Stimulated activated CD4-positive, alpha-beta T cell treated with anti-CD3 and anti-CD28 coated beads, Interleukin-1b, Interleukin-23, amount 100 ng/mL, for 48 hours (primary cell): ENCODE data around the gene ABCA13.

Source experiments
- DNase-seq: peaks from one replicate; pipeline ENCODE4 v3.0.0-alpha.2; 2020

Gene ABCA13

DNA sequence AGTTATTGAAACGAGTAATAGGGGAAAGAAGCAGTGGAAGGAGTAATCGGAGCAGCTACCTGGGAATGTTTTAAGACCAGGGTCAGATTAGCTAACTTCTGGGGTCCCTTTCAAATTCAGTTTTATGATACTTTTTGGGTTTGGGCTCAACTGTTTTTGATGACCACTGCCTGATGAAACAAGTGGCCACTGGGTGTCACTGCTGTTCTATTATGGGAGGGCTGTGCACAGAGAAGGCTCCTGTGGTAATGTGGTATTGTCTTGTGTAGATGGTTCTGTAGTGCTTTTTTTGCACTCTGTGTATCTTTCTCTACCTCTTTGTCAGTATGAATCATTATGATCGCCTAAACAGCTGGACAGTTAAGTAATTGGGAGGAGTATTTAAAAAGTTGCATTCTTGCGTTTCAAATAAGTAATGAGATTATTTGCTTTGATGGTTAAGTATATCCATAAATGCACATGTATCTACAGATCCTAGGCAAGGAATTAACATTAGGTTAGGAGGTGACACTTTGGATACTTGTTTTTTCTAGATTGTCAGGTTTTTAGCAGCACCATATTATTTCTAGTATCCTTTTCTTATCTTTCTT, 128.4 kb downstream of the ABCA13 start:
- DNase-seq = peak; percentile 58

DNA sequence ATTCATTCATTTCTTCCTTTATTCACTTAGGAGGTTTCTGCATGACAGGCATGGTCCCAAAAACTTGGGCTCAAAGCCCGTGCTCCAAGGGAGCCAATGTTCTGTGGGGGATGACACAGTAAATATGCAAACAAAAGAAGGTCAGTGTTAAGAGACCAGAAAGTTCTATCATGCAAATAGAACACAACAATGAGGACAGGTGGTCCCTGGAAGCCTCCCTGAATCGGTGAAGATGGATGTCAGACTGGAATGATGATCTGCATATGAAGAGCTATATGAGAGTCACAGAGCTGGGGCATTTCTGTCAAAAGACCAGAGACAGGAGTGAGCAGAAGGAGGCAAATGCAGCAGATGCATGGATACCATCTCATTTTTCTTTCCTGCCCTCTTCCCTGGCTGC, 129.0 kb downstream of the ABCA13 start:
- DNase-seq = no peak

DNA sequence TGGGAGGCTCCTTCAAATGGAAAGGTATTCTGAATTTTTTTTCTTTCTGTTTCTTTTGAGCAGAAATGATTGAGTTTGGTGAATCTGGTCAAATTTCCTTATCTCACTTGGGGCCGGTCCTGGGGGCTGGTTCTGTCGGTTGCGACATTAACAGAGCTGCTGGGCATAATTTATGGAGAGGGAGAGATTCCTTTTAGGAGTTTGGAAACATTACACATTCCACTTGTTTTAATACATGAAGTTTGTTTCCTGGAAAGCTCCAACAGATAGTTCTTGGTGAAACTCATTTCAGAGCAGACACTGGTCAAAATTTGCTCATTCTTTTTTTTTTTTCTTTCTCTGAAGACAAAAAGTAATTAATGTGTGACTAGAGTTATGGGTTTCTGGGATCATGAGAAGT, 129.9 kb downstream of the ABCA13 start:
- no peak for DNase-seq

GRCh38 chr7:48304641-48305040, 133.4 kb downstream of the ABCA13 start:
- DNase-seq = no peak

DNA sequence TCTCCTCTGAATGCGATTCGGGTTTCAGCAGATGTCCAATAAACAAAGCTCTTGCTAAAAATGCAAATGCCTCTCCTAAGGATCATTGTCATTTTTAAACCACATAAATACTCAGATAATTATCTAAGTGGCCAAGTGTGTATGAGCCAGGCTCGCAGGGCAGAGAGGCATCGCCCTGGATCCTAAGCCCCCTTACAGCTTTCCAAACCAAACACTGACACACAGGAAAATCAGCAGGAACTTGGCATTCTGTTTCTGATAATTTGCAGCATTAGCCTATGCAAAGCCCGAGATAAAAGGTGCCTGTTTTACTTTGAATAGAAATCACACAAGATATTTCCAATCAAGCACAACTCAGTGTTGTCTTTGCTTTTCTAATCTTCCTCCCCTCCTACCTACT, 134.4 kb downstream of the ABCA13 start:
- DNase-seq = no peak

- DNase-seq = no peak
These were observed 135.9 kb downstream of the ABCA13 start for GRCh38 chr7:48307041-48307714.

DNA sequence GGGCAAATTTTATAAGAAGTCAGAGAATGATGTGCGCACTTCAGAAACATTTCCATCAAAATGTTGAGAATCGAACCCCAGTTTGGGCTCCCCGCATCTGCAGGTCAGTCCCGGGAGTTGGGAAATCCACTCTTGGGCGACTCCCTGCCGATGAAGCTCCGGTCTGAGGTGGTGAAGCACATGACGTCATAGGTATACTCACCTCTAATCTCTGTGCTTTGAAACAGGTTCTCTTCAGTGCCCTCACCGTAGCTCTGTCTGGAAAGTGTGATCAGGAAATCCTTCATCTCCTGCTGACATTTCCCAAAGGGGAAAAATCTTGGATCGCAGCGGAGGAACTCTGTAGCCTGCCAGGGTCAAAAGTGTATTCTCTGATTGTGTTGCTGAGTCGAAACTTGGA, 138.5 kb downstream of the ABCA13 start:
- no peak for DNase-seq

DNA sequence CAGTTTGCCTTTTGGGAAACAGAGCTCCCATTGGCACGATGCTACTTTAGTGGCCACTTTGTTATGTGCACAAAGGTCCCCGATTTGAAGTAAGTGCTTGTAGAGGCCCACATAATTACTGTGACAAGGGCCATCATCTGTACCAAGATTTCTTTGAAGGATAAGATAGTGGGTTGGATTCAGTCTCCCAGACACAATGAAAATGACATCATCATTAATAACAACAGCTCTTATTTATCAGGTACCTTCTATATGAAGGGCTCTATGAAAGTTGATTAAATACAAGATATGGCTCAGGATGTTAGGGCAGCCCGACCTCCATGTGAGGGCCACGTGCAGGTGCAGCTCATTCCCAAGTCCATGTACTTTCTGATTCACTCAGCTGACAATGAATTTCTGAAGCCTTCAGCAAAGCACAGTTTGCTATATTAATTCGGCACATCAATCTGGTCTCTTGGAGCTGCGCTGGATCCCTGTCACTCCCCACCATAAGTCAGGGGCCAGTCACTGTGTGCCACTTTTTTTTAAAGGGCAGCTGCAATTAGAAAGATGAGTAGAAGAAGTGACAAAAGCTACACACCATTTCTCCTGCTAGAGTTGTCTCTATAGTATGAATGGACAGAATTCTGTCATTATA, 140.3 kb downstream of the ABCA13 start:
- DNase-seq = no peak

DNA sequence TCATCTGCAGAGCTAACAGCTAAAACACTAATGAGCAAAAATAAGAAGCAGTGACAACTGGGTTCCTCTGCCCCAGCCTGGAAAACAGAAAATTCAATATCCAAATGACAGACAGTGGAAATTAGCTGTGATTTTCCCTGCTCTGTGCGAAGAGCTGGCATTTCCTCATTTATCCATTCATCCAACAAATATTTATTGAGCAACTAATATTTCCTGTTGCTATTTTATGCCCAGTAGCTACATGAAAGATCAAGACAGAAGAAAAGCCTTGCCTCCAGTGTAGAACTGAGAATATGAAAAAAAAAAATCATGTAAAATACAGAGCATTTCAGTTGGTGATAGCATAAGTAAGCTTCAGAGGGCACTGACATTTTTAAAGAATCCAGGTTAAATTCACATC, 140.9 kb downstream of the ABCA13 start:
- DNase-seq = no peak

DNA sequence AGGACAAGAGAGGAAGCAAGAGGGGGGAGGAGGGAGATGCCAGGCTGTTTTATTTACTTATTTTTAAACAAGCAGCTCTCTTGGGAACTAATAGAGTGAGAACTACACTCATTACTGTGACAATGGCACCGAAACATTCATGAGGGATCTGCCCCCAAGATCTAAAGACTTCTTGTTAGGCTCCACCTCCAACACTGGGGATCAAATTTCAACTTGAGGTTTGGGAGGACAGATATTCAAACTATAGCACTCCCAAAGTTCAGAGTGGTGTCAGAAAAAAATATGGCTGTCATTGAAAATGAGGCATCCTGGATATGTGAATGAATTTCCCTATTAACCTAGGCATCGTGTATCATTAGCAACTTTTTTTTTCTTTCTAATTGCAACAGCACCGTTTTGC, 145.5 kb downstream of the ABCA13 start:
- DNase-seq = no peak

DNA sequence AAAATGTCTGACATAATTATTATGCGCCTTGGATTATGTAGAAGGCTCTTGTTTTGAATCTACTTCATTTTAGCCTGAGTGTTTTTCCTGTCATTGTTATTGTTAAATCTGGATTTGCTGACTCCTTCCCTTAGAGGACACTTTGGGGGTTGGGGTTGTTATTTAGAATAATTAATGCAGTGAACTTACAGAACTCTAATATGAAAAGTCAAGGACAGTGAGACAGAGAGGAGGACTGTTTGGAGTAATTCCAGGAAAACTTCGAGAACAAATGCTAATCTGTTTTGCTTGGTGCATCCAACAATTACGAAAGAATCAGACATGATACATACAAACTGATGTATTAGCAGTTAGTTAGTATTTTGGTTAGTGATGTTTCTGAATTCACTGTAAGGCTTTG, 146.1 kb downstream of the ABCA13 start:
- DNase-seq = no peak

DNA sequence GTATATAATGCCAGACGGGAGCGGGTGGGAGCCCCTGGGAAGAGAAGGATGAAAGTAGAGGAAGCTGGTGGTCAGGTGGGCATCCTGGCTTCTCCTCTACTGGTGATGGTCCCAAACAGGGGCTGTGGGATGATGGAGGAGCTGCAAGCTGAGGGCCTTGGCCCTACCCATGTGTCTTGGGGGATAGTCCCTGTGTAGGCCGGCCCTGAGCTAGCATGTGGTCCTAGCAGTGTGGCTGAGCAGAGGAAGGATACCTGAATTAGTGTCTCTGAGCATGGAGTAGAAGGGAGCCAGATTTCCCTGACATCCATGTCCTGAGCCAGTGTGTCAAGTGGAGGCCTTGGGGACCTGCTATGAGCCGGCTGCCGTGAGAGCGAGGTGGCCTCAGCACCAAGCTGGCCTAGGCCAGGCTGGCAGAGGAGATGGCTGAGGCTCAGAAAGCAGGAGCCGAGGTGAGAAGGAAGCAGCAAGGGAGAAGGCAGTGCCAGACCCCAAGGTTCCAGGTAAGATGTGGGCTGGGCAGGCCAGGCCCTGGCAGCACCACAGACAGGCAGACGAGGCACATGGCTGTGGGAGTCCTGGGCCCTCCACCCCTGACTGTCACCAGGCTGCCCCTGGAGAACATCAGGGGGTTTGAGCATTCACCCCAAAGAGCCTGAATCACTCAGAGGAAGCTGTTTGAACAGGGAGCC, 150.2 kb downstream of the ABCA13 start:
- DNase-seq = no peak

- DNase-seq = no peak
These were observed 165.9 kb downstream of the ABCA13 start for GRCh38 chr7:48337012-48337621.

GRCh38 chr7:48337781-48338180, 166.5 kb downstream of the ABCA13 start:
- DNase-seq = no peak

- no peak for DNase-seq
These were observed 176.1 kb downstream of the ABCA13 start for GRCh38 chr7:48347230-48347825.

- DNase-seq = no peak
These were observed 179.3 kb downstream of the ABCA13 start for GRCh38 chr7:48350515-48350914.

- DNase-seq = no peak
These were observed 180.6 kb downstream of the ABCA13 start for GRCh38 chr7:48351900-48352299.

- DNase-seq = no peak
These were observed 184.1 kb downstream of the ABCA13 start for GRCh38 chr7:48355346-48355745.

GRCh38 chr7:48360574-48360973, 189.3 kb downstream of the ABCA13 start:
- no peak for DNase-seq

DNA sequence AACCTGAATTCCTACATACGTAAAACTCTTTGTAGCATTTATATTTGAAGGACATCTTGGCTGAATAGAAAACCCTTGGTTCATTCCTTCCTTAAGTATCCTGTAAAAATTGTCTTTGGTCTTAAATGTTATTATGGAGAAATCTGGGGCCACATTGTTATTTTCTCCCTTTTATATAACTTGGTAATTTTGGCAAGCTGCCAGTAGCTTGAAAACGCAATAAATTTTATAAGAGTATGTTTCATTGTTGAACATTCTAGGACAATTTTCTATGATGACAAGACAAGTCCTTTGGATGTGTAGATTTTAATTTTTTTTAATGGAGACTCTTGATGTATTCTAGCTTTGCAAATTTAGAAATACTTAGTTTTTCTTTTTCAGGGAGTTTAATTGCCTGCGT, 191.9 kb downstream of the ABCA13 start:
- DNase-seq = no peak

DNA sequence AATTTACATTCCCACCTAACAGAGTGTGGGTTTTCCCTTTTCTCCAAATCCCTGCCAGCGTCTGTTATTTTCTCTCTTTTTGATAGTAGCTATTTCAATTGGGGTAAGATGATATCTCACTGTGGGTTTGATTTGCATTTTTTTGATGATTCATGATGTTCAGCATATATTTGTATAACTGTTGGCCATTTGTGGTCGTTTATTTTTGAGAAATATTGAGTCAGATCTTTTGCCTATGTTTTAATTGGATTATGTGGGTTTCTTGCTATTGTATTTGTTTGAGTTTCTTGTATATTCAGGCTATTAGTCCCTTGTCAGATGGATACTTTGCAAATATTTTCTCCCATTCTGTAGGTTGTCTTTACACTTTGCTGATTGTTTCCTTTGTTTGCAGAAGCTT, 193.8 kb downstream of the ABCA13 start:
- DNase-seq = no peak

- no peak for DNase-seq
These were observed 194.8 kb downstream of the ABCA13 start for GRCh38 chr7:48366096-48366495.

DNA sequence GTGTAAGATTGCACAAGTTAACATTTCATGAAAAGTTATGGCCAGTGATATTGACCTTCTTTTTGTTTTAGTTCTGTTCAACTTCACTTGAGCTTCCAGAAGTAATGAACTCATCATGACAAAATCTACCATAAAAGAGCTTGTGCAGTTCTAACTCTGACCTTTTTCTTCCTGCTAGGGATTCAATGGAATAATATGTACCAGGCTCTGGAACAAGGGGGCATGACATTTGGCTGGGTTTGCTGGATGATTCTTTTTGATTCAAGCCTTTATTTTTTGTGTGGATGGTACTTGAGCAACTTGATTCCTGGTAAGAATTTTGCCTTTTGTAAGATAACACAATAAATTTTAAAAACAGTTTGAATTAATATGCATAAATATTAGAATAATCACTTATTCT, 205.0 kb downstream of the ABCA13 start:
- no peak for DNase-seq
